Left colon (tissue), 2 donors: ENCODE measurements around the gene OPRD1. TPM values are rescaled to one million over a fixed set of nuclear protein-coding genes. Genes with fewer than 3 reads are reported as not detected.

ENCODE experiments used
- ATAC-seq: fragments of 200-7000 bp; cut with Tn5 transposase; one replicate; pipeline ENCODE4 v1.9.1; 2020; ENCODE audit warnings: mild to moderate bottlenecking, moderate library complexity
- DNase-seq, 2 donors: peaks; one replicate each; pipeline ENCODE4 v3.0.0-alpha.2; 2020
- intact Hi-C, 2 donors: fragments of 100-400 bp; cut with DNase I in 1 of 2; cut with micrococcal nuclease in 1 of 2; formaldehyde crosslinking; loops; one replicate each; pipeline versions ENCODE4 v1.11.2 to v1.14.0; 2022; cut with DNase I, micrococcal nuclease
- total RNA-seq, 2 donors: library from RNA; stranded (reverse); fragmentation: NEBNext Ultra II Directional; extraction: Animal tissue kit (Norgen Biotek cat#: 25700); gene quantifications; one replicate each; pipeline ENCODE4 v1.2.1, GENCODE V29; 2021
- donor health status: DM: no; HTN: no; CAD: no.
- donor health status: DM: yes; HTN: yes; CAD: no.

OPRD1 gene
- total RNA-seq, 2 donors from 2014 or later, result 0.08 to 0.09 TPM

GRCh38 chr1:28893403-28894102 is 81.6 kb downstream of the OPRD1 start:
- DNase-seq, result no peak
- ATAC-seq, result no peak
- intact Hi-C loops, result no loop called here

- DNase-seq (no peak), ATAC-seq (no peak)
- intact Hi-C loops, result no loop called here
Observed at GRCh38 chr1:28894785-28895184, 82.8 kb downstream of the OPRD1 start.

- intact Hi-C loops, result no loop called here
- no peak for DNase-seq
- ATAC-seq, result no peak
Observed at GRCh38 chr1:28895896-28896608, 84.1 kb downstream of the OPRD1 start.

GRCh38 chr1:28896609-28896986 is 84.6 kb downstream of the OPRD1 start:
- DNase-seq, result no peak
- ATAC-seq, result no peak
- intact Hi-C loops, result no loop called here

GRCh38 chr1:28897789-28898188 is 85.8 kb downstream of the OPRD1 start:
- intact Hi-C loops, result no loop called here

GRCh38 chr1:28898405-28898881 is 86.5 kb downstream of the OPRD1 start:
- ATAC-seq, result no peak
- intact Hi-C loops, result no loop called here
- DNase-seq, result no peak

More at GRCh38 chr1:28897789-28898188, 85.8 kb downstream of the OPRD1 start:
- DNase-seq (no peak), ATAC-seq (no peak)

- intact Hi-C loops, result no loop called here
- DNase-seq (no peak), ATAC-seq (no peak)
Observed at GRCh38 chr1:28899267-28899666, 87.3 kb downstream of the OPRD1 start.

GRCh38 chr1:28900562-28900961 is 88.6 kb downstream of the OPRD1 start:
- intact Hi-C loops, result no loop called here
- no peak for DNase-seq
- no peak for ATAC-seq

GRCh38 chr1:28902738-28903137 is 90.8 kb downstream of the OPRD1 start:
- intact Hi-C loops, result no loop called here
- ATAC-seq (no peak), DNase-seq (no peak)

GRCh38 chr1:28905921-28906666 is 94.1 kb downstream of the OPRD1 start:
- ATAC-seq, result no peak
- intact Hi-C loops, result no loop called here

GRCh38 chr1:28909198-28909597 is 97.2 kb downstream of the OPRD1 start:
- no peak for DNase-seq
- ATAC-seq, result no peak

More at GRCh38 chr1:28905921-28906666, 94.1 kb downstream of the OPRD1 start:
- DNase-seq, result no peak

GRCh38 chr1:28910379-28911115 is 98.6 kb downstream of the OPRD1 start:
- ATAC-seq (no peak), DNase-seq (no peak)
- intact Hi-C loops, result no loop called here

More at GRCh38 chr1:28909198-28909597, 97.2 kb downstream of the OPRD1 start:
- intact Hi-C loops, result no loop called here

- no peak for DNase-seq
- intact Hi-C loops, result no loop called here
- ATAC-seq, result no peak
Observed at GRCh38 chr1:28913786-28914227, 101.8 kb downstream of the OPRD1 start.

- intact Hi-C loops, result no loop called here
- ATAC-seq, result peak; percentile 96
- DNase-seq, result peak; percentile 91 to 96
Observed at GRCh38 chr1:28914228-28915030, 102.5 kb downstream of the OPRD1 start, which contains the start of gene EPB41. TSS of gene EPB41 (plus strand) at chr1:28914569. CDS start at chr1:28987438, 72,869 bp downstream.

GRCh38 chr1:28915031-28915895 is 103.3 kb downstream of the OPRD1 start:
- intact Hi-C loops, result no loop called here
- ATAC-seq (peak; percentile 49), DNase-seq (peak; percentile 33 to 55)

GRCh38 chr1:28917757-28918118 is 105.8 kb downstream of the OPRD1 start:
- intact Hi-C loops, result no loop called here
- DNase-seq (no peak), ATAC-seq (no peak)
